GM23338 (cell line): ENCODE results near the gene RFK. TPM values are rescaled to one million over a fixed set of nuclear protein-coding genes. Genes with fewer than 3 reads are reported as not detected.
"Not testable (repeated sequence)": the region's sequence is repeated elsewhere in the genome, so short reads cannot be mapped to it uniquely, and the experiment has no call there.

ENCODE experiments used
- ATAC-seq: fragments of 200-7000 bp; cut with Tn5 transposase; 3 replicates; pipeline ENCODE4 v1.9.1; 2020
- DNase-seq: peaks from one replicate; pipeline ENCODE4 v3.0.0-alpha.2; 2015; ENCODE audit warnings: low spot score
- H2AFZ ChIP-seq: fragments of 200-600 bp; sonication (generic); 2 replicates; pipeline ENCODE4 v1.8.0; 2016; ENCODE audit warnings: antibody characterized with exemption, mild to moderate bottlenecking, moderate library complexity
- H3F3A ChIP-seq: fragments of 200-600 bp; sonication (generic); replicated peaks from 2 replicates; pipeline ENCODE4 v1.8.0; 2017; ENCODE audit warnings: antibody characterized with exemption, mixed run types, low read depth
- H3K27ac ChIP-seq: fragments of 200-600 bp; sonication (generic); 2 replicates; pipeline ENCODE4 v1.6.1; 2016; ENCODE audit warnings: low read depth
- H3K27me3 ChIP-seq: fragments of 200-600 bp; sonication (generic); 2 replicates; pipeline ENCODE4 v1.8.0; 2016; ENCODE audit warnings: mild to moderate bottlenecking, mixed run types, moderate library complexity; ENCODE audit not compliant: insufficient read depth
- H3K36me3 ChIP-seq: fragments of 200-600 bp; sonication (generic); 2 replicates; pipeline ENCODE4 v1.8.0; 2016; ENCODE audit warnings: mild to moderate bottlenecking; ENCODE audit not compliant: insufficient read depth
- H3K4me1 ChIP-seq: fragments of 200-600 bp; sonication (generic); 2 replicates; pipeline ENCODE4 v1.8.0; 2016; ENCODE audit warnings: mild to moderate bottlenecking, moderate library complexity; ENCODE audit not compliant: insufficient read depth
- H3K4me2 ChIP-seq: fragments of 200-600 bp; sonication (generic); 2 replicates; pipeline ENCODE4 v1.7.1; 2017; ENCODE audit warnings: mixed run types
- H3K4me3 ChIP-seq: fragments of 200-600 bp; sonication (generic); 2 replicates; pipeline ENCODE4 v1.6.1; 2016; ENCODE audit warnings: mixed run types
- H3K79me2 ChIP-seq: fragments of 200-600 bp; sonication (generic); replicated peaks from 2 replicates; pipeline ENCODE4 v1.8.0; 2017; ENCODE audit warnings: mild to moderate bottlenecking; ENCODE audit not compliant: insufficient read depth
- H3K9me2 ChIP-seq: fragments of 200-600 bp; sonication (generic); 2 replicates; pipeline ENCODE4 v1.8.0; 2017; ENCODE audit not compliant: insufficient read depth
- H4K20me1 ChIP-seq: fragments of 200-600 bp; sonication (generic); replicated peaks from 2 replicates; pipeline ENCODE4 v1.8.0; 2017; ENCODE audit warnings: mild to moderate bottlenecking; ENCODE audit not compliant: insufficient read depth
- H3K27ac Mint-ChIP-seq: 2 replicates; pipeline ENCODE4 v1.8.0; 2020; ENCODE audit warnings: inconsistent platforms, mild to moderate bottlenecking, moderate library complexity, mixed read lengths
- H3K27me3 Mint-ChIP-seq: 3 replicates; pipeline ENCODE4 v1.8.0; 2022; ENCODE audit warnings: low read depth, mild to moderate bottlenecking, moderate library complexity, mixed read lengths, inconsistent platforms; ENCODE audit not compliant: insufficient read depth, poor library complexity
- H3K36me3 Mint-ChIP-seq: 3 replicates; pipeline ENCODE4 v1.8.0; 2021; ENCODE audit warnings: low read depth, mild to moderate bottlenecking, inconsistent platforms, moderate library complexity, mixed read lengths
- H3K4me1 Mint-ChIP-seq: 3 replicates; pipeline ENCODE4 v1.8.0; 2020; ENCODE audit warnings: mild to moderate bottlenecking, inconsistent platforms, mixed read lengths
- H3K4me3 Mint-ChIP-seq: 3 replicates; pipeline ENCODE4 v1.8.0; 2021; ENCODE audit warnings: moderate library complexity, mild to moderate bottlenecking, inconsistent platforms, mixed read lengths
- H3K9me3 Mint-ChIP-seq: 3 replicates; pipeline ENCODE4 v1.8.0; 2020; ENCODE audit warnings: moderate library complexity, mild to moderate bottlenecking, inconsistent platforms, mixed read lengths
- CTCF ChIP-seq, 2 experiments: fragments of 200-600 bp in 1 of 2; sonication (generic) in 1 of 2; conservative IDR thresholded peaks; 2 replicates each; pipeline versions ENCODE4 v1.5.1 to v1.6.1; 2016 to 2017; ENCODE audit warnings: antibody characterized with exemption in 2 of 2, low read depth in 2 of 2, mild to moderate bottlenecking in 2 of 2, moderate library complexity in 1 of 2
- ETS1 ChIP-seq: IDR thresholded peaks from 2 replicates; pipeline ENCODE4 v1.6.1; 2016; ENCODE audit warnings: antibody characterized with exemption
- POLR2AphosphoS5 ChIP-seq: IDR thresholded peaks from 2 replicates; pipeline ENCODE4 v1.6.1; 2016; ENCODE audit warnings: antibody characterized with exemption, low read depth
- STAT1 ChIP-seq: IDR thresholded peaks from one replicate; pipeline ENCODE4 v1.6.1; 2016; ENCODE audit warnings: antibody characterized with exemption; ENCODE audit not compliant: unreplicated experiment
- ZNF114 ChIP-seq: fragments of 250-450 bp; sonication (Bioruptor Pico); IDR thresholded peaks from 2 replicates; pipeline ENCODE4 v1.5.0; 2020; ENCODE audit warnings: mild to moderate bottlenecking, moderate library complexity
- ZNF331 ChIP-seq: fragments of 250-450 bp; sonication (Bioruptor Pico); IDR thresholded peaks from 2 replicates; pipeline ENCODE4 v1.5.0; 2020; ENCODE audit warnings: low read depth, mild to moderate bottlenecking, moderate library complexity
- polyA plus RNA-seq: library from polyadenylated mRNA; unstranded; fragments of >200 nt; fragmentation: Nextera tagmentation; extraction: Ambion mirVana; gene quantifications from 2 replicates; pipeline ENCODE4 v1.2.1, GENCODE V29; 2016
- total RNA-seq: library from RNA; depleted of rRNA; stranded (reverse); fragments of >200 nt; shearing (Covaris generic); gene quantifications from 2 replicates; pipeline ENCODE4 v1.2.3, GENCODE V29; 2014
- TF ChIP-seq, protein P1 (sequence below): IDR thresholded peaks from one replicate; pipeline ENCODE4 v1.6.1; 2018; ENCODE audit warnings: antibody characterized with exemption; ENCODE audit not compliant: unreplicated experiment

The RFK gene
- total and polyA plus RNA-seq, 2 experiments from 2014 or later = 15.2 to 15.4 TPM

DNA sequence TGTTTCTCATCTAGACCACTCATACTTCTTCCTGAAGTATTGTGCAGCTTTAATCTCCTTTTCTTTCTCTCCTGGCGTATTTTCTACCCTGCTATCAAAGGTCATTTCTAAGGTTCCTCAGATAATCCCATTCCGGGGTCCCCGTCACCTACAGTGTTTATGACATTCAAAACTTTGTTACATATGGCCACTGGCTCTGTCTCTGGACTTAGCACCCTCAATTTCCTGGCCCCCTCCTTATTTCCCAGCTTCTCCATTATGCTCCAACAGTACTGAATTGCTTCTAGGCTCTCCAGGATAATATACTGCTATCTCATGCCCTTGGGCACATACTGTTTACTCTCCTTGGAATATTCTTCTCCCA is 31.2 kb downstream of the RFK start:
- no peaks in the 10 kb centered on the region for H3K36me3 ChIP-seq
- no peak for ATAC-seq
- no peaks in the 10 kb centered on the region for H3K79me2 ChIP-seq
- H3K9me2 ChIP-seq = no peaks in the 10 kb centered on the region
- H3K4me3 ChIP-seq = no peak overlapping the region
- Mint-ChIP-seq H3K27me3 (peaks cover 1% of the 10 kb centered on the region), H3K27ac (no peak overlapping the region), H3K36me3 (0 out of 3 replicates have a peak, but pooled peaks cover 3% of the 10 kb centered on the region), H3K4me3 (no peak overlapping the region), H3K4me1 (peaks cover 6% of the 10 kb centered on the region), H3K9me3 (no peaks in the 10 kb centered on the region)
- DNase-seq = no peak
- no peaks in the 10 kb centered on the region for H3F3A ChIP-seq
- H3K4me2 ChIP-seq = no peak overlapping the region
- TF ChIP-seq STAT1 = no peak
- TF ChIP-seq POLR2AphosphoS5 = no peak
- no peak for TF ChIP-seq ZNF114 (CRISPR knock-in tag)
- TF ChIP-seq, protein P1, sequence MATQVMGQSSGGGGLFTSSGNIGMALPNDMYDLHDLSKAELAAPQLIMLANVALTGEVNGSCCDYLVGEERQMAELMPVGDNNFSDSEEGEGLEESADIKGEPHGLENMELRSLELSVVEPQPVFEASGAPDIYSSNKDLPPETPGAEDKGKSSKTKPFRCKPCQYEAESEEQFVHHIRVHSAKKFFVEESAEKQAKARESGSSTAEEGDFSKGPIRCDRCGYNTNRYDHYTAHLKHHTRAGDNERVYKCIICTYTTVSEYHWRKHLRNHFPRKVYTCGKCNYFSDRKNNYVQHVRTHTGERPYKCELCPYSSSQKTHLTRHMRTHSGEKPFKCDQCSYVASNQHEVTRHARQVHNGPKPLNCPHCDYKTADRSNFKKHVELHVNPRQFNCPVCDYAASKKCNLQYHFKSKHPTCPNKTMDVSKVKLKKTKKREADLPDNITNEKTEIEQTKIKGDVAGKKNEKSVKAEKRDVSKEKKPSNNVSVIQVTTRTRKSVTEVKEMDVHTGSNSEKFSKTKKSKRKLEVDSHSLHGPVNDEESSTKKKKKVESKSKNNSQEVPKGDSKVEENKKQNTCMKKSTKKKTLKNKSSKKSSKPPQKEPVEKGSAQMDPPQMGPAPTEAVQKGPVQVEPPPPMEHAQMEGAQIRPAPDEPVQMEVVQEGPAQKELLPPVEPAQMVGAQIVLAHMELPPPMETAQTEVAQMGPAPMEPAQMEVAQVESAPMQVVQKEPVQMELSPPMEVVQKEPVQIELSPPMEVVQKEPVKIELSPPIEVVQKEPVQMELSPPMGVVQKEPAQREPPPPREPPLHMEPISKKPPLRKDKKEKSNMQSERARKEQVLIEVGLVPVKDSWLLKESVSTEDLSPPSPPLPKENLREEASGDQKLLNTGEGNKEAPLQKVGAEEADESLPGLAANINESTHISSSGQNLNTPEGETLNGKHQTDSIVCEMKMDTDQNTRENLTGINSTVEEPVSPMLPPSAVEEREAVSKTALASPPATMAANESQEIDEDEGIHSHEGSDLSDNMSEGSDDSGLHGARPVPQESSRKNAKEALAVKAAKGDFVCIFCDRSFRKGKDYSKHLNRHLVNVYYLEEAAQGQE = no peak
- no peak for TF ChIP-seq CTCF (conservative IDR thresholded peaks at IDR 0.05; ENCODE audit: low read depth in 2 of 2)
- no peak for TF ChIP-seq ZNF331 (CRISPR knock-in tag)
- no peak for TF ChIP-seq ETS1
- H2AFZ ChIP-seq = 0 out of 2 replicates have a peak overlapping the region, but pooled peaks have one; percentile 19
- H3K27ac ChIP-seq = no peak overlapping the region
- no peaks in the 10 kb centered on the region for H3K27me3 ChIP-seq
- H4K20me1 ChIP-seq = no peaks in the 10 kb centered on the region
- H3K4me1 ChIP-seq = peaks cover 5% of the 10 kb centered on the region; the same call in 1 of the 2 replicates

DNA sequence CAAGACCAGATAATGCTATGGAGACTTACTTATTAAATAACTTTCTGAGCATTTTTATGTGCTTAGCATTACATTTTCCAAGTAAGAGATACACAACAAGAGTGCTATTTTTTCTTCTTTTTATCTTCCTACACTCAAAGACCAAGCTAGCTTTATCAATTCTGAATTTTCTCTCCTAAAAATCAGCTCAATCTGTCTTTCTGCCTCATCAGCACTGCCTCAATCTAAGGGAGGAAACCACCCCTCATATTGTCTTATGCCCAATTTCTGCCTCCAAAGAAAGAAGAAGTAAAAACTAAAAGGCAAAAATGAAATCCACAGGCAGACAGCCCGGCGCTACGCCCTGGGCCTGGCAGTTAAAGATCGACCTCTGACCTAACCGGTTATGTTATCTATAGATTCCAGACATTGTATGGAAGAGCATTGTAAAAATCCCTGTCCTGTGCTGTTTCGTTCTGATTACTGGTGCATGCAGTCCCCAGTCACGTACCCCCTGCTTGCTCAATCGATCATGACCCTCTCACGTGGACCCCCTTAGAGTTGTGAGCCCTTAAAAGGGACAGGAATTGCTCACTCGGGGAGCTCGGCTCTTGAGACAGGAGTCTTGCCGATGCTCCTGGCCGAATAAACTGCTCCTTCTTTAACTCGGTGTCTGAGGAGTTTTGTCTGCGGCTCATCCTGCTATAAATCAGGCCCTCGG is 31.7 kb downstream of the RFK start:
- H3K9me2 ChIP-seq, H3K27me3 ChIP-seq, H3K4me3 ChIP-seq, H3F3A ChIP-seq, H4K20me1 ChIP-seq, H3K4me2 ChIP-seq, H3K79me2 ChIP-seq, H3K27ac ChIP-seq, H3K9me3 Mint-ChIP-seq, H3K27ac Mint-ChIP-seq, H3K4me1 Mint-ChIP-seq, H3K4me3 Mint-ChIP-seq, ATAC-seq, H3K27me3 Mint-ChIP-seq, H3K36me3 ChIP-seq, H3K4me1 ChIP-seq, DNase-seq, H3K36me3 Mint-ChIP-seq: not testable (repeated sequence)
- H2AFZ ChIP-seq = 0 out of 2 replicates have a peak overlapping the region, but pooled peaks have one; percentile 19
